ENCODE results near the gene LYL1. TPM values are rescaled to one million over a fixed set of nuclear protein-coding genes. Genes with fewer than 3 reads are reported as not detected.

LYL1 gene
- total RNA-seq, 4 donors from 2014 or later, result 5.5 to 29.9 (median 20.5) TPM

- no peak for TF ChIP-seq CTCF (IDR thresholded peaks at IDR 0.05)
- no peak for ATAC-seq (ENCODE audit: low FRiP score)
- DNase-seq (ENCODE audit: low spot score), result no peak
Observed at GRCh38 chr19:13135068-13136062, 32.7 kb upstream of the LYL1 start.

- TF ChIP-seq CTCF (IDR thresholded peaks at IDR 0.05), result no peak
- no peak for DNase-seq (ENCODE audit: low spot score)
- no peak for ATAC-seq (ENCODE audit: low FRiP score)
Observed at GRCh38 chr19:13134626-13135025, 32.0 kb upstream of the LYL1 start.

GRCh38 chr19:13133241-13133870, 30.7 kb upstream of the LYL1 start:
- ATAC-seq (ENCODE audit: low FRiP score), result no peak
- no peak for TF ChIP-seq CTCF (IDR thresholded peaks at IDR 0.05)
- DNase-seq (ENCODE audit: low spot score), result no peak

GRCh38 chr19:13132471-13133180, 30.0 kb upstream of the LYL1 start:
- no peak for TF ChIP-seq CTCF (IDR thresholded peaks at IDR 0.05)
- ATAC-seq (ENCODE audit: low FRiP score), result no peak
- no peak for DNase-seq (ENCODE audit: low spot score)

- ATAC-seq (ENCODE audit: low FRiP score) (no peak), DNase-seq (ENCODE audit: low spot score) (no peak)
- TF ChIP-seq CTCF (IDR thresholded peaks at IDR 0.05), result no peak
Observed at GRCh38 chr19:13130886-13131490, 28.3 kb upstream of the LYL1 start.

GRCh38 chr19:13129384-13129783, 26.7 kb upstream of the LYL1 start:
- no peak for ATAC-seq (ENCODE audit: low FRiP score)
- no peak for DNase-seq (ENCODE audit: low spot score)
- no peak for TF ChIP-seq CTCF (IDR thresholded peaks at IDR 0.05)

Data from omental fat pad (tissue), 4 donors.